Activated CD4-positive, alpha-beta memory T cell treated with anti-CD3 and anti-CD28 coated beads, Interleukin-2, amount 10 ng/mL, durations not matched to agents 7 days and 5 days (primary cell): ENCODE measurements around the gene PPP6R3. TPM values are rescaled to one million over a fixed set of nuclear protein-coding genes. Genes with fewer than 3 reads are reported as not detected.

Experiments
- CTCF ChIA-PET: fragments of 350-600 bp; sonication (Branson Sonifier 250); formaldehyde crosslinking; loops from one replicate; lab custom pipeline; 2021; ENCODE audit warnings: antibody characterized with exemption, inconsistent platforms; lab: Charles Lee
- POLR2A ChIA-PET: fragments of 350-600 bp; sonication (Branson Sonifier 250); formaldehyde crosslinking; loops from one replicate; lab custom pipeline; 2021; ENCODE audit warnings: antibody characterized with exemption; lab: Charles Lee
- DNase-seq: peaks from one replicate; pipeline ENCODE4 v3.0.0-alpha.2; 2020
- H3K27ac Mint-ChIP-seq: one replicate; pipeline ENCODE4 v1.8.0; 2021; ENCODE audit warnings: mild to moderate bottlenecking, mixed read lengths
- H3K27me3 Mint-ChIP-seq: one replicate; pipeline ENCODE4 v1.8.0; 2021; ENCODE audit warnings: mixed read lengths
- H3K36me3 Mint-ChIP-seq: one replicate; pipeline ENCODE4 v1.8.0; 2021; ENCODE audit warnings: low read depth, mixed read lengths
- H3K4me1 Mint-ChIP-seq: one replicate; pipeline ENCODE4 v1.8.0; 2021; ENCODE audit warnings: mixed read lengths
- H3K4me3 Mint-ChIP-seq: one replicate; pipeline ENCODE4 v1.8.0; 2021; ENCODE audit warnings: mild to moderate bottlenecking, mixed read lengths
- H3K9me3 Mint-ChIP-seq: one replicate; pipeline ENCODE4 v1.8.0; 2021; ENCODE audit warnings: mixed read lengths
- total RNA-seq, 2 experiments: library from RNA; stranded (reverse); gene quantifications; one replicate each; pipeline ENCODE4 v1.2.3, GENCODE V29; 2021

Gene PPP6R3
- total RNA-seq, 2 experiments from 2014 or later = 105 to 115 TPM

DNA sequence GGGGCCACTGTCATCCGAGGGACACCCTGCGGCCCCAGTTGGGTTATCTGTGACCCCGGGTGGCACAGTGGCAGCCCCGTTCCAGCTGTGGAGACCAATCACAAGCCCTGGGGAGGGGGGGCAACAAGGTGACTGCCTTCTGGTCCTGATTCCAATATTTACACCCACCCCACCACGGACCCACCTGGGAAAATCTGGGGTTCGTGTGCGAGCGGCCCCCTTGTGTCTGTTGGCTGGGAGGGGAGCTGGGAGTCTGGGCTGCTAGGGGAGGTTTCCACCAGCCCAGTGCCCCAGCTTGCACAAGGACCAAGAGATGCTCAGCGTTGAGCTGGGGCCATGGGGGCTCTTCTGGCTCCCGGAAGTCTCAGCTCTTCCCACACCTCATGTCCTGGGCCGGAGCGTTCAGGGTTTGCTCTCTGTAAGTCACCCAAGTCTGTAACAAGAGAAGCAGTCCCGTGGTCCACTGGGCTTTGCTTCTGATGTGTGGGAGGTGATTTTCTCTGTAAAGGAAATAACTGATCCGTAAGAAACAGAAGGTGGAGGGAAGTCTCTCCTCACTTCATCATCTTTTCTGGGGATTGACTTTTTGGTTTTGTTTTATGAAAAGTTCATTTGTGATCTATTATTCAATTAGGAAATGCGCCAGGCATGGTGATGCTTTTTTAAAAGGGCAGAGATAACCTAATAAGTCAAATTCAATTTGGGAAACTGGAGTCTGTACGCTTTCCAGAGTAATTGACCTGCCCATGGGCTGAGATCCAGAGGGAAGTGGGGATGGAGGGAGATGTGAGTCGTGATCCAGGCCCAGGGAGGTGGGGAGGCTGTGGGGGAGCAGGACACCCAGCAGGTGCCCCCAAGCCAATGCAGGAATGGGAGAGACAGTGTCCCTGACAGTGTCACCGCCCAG is 201.4 kb downstream of the PPP6R3 start:
- no peak for DNase-seq
- Mint-ChIP-seq H3K4me3 (no peak overlapping the region), H3K4me1 (no peaks in the 10 kb centered on the region), H3K27me3 (no peaks in the 10 kb centered on the region), H3K9me3 (no peaks in the 10 kb centered on the region), H3K36me3 (no peaks in the 10 kb centered on the region), H3K27ac (no peak overlapping the region)
- POLR2A ChIA-PET = no interaction called here
- CTCF ChIA-PET = no interaction called here

DNA sequence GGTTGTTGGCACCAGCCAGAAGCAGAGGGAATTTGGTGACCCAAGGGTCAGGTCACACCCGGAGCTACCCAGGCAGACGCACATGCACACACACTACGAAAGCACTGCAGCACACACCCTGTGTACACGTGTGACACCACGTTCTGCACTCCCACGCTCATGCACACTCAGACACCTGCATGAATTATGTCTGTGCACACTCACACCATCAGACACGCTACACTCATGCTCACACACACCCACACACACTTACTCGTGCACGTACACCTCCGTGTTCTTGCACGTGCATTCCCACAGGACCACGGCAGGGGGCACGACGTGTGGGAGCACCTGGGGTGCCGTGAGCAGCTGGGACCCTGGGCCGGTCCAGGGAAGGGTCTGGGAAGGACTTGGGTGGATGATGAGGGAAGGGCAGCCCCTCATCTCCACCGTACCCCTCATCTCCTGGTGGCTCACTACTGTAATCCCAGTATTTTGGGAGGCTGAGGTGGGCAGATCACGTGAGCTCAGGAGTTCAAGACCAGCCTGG is 203.0 kb downstream of the PPP6R3 start:
- Mint-ChIP-seq H3K27ac (no peak overlapping the region), H3K36me3 (no peaks in the 10 kb centered on the region), H3K4me1 (no peaks in the 10 kb centered on the region), H3K4me3 (no peak overlapping the region), H3K27me3 (no peaks in the 10 kb centered on the region), H3K9me3 (no peaks in the 10 kb centered on the region)
- ChIA-PET POLR2A (no interaction called here), CTCF (no interaction called here)
- DNase-seq = no peak

DNA sequence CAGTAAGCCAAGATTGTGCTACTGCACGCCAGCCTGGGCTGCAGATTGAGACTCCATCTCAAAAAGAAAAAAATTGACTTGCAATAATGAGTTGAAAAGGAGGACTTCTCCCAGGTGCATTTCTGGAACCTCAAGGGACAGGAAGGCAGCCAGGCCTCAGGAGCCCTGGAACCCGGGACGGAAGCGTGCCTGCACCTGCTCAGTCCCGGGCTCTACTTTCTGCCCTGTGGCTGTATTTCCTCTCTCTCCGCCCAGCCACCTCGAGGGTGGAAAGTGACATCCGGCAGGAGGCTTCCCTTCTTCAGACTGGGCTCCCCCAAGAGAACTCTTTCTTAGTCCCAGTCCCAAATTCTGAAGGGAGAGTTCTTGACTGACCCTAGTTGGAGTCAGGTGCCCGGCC is 203.6 kb downstream of the PPP6R3 start:
- CTCF ChIA-PET = no interaction called here
- H3K4me1 Mint-ChIP-seq = no peaks in the 10 kb centered on the region
- no peaks in the 10 kb centered on the region for H3K9me3 Mint-ChIP-seq
- no peak for DNase-seq
- H3K27me3 Mint-ChIP-seq = no peaks in the 10 kb centered on the region
- H3K36me3 Mint-ChIP-seq = no peaks in the 10 kb centered on the region
- no peak overlapping the region for H3K27ac Mint-ChIP-seq
- no peak overlapping the region for H3K4me3 Mint-ChIP-seq
- POLR2A ChIA-PET = no interaction called here

DNA sequence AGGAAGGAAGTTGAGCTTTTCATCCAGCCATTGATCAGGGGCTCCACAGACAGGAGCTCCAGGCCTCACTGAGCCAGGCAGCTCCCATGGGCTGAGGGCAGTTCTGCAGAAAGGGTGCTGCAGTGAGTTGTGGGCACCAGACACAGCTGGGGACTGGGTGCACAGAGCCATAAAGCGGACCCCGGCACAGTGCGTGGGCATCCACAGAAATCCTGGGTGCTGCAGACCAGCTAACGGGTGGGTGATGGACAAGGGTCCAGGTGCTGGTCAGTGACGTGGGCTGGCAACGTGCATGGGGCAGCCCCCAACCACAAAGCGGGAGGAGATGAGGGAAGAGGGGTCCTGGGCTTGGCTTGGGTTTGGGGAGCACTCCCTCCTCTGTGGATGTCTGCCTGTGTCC is 204.4 kb downstream of the PPP6R3 start:
- ChIA-PET POLR2A (no interaction called here), CTCF (no interaction called here)
- Mint-ChIP-seq H3K27ac (no peak overlapping the region), H3K36me3 (no peaks in the 10 kb centered on the region), H3K4me1 (no peaks in the 10 kb centered on the region), H3K9me3 (no peaks in the 10 kb centered on the region), H3K27me3 (no peaks in the 10 kb centered on the region), H3K4me3 (no peak overlapping the region)
- DNase-seq = no peak

Other genes starting within 250 kb of the PPP6R3 start
- 10 to 100 TPM; 25.7 to 28.0 TPM for gene KMT5B, start 247.5 kb upstream of the PPP6R3 start, total RNA-seq
- gene C11orf24, start 188.8 kb upstream of the PPP6R3 start, total RNA-seq = 10 to 100 TPM; 24.0 to 27.4 TPM
- 10 to 100 TPM; 12.3 to 13.5 TPM for gene LRP5, start 148.2 kb upstream of the PPP6R3 start, total RNA-seq
- not detected for gene GAL, start 223.8 kb downstream of the PPP6R3 start, total RNA-seq